Parathyroid adenoma (tissue), 2 donors: Measurements from ENCODE around the gene KRT6B.

Experiments
- H2AFZ ChIP-seq: fragments of 300-600 bp; sonication (generic); one replicate; pipeline ENCODE4 v1.7.0; 2017; ENCODE audit warnings: antibody characterized with exemption, mild to moderate bottlenecking
- H3K27ac ChIP-seq: fragments of 300-600 bp; sonication (generic); one replicate; pipeline ENCODE4 v1.7.0; 2017
- H3K27me3 ChIP-seq: fragments of 300-600 bp; sonication (generic); one replicate; pipeline ENCODE4 v1.7.0; 2017; ENCODE audit warnings: low read length; ENCODE audit not compliant: control insufficient read depth, insufficient read depth
- H3K36me3 ChIP-seq: fragments of 300-600 bp; sonication (generic); one replicate; pipeline ENCODE4 v1.7.0; 2017; ENCODE audit warnings: low read length; ENCODE audit not compliant: control insufficient read depth, insufficient read depth
- H3K4me1 ChIP-seq: fragments of 300-600 bp; sonication (generic); one replicate; pipeline ENCODE4 v1.7.0; 2017; ENCODE audit warnings: control low read depth
- H3K4me2 ChIP-seq: fragments of 300-600 bp; sonication (generic); one replicate; pipeline ENCODE4 v1.7.0; 2017; ENCODE audit warnings: low read length
- H3K4me3 ChIP-seq: fragments of 300-600 bp; sonication (generic); one replicate; pipeline ENCODE4 v1.7.0; 2017; ENCODE audit warnings: low read depth, low read length
- H3K79me2 ChIP-seq: fragments of 300-600 bp; sonication (generic); one replicate; pipeline ENCODE4 v1.7.0; 2017; ENCODE audit warnings: control low read depth
- H3K9ac ChIP-seq: fragments of 300-600 bp; sonication (generic); one replicate; pipeline ENCODE4 v1.7.0; 2017; ENCODE audit warnings: mild to moderate bottlenecking
- H3K9me3 ChIP-seq: fragments of 300-600 bp; sonication (generic); one replicate; pipeline ENCODE4 v1.7.0; 2017; ENCODE audit warnings: low read length; ENCODE audit not compliant: control insufficient read depth
- TF ChIP-seq, protein P1 (sequence below): fragments of 300-600 bp; sonication (generic); IDR thresholded peaks from one replicate; pipeline ENCODE4 v1.7.0; 2017; ENCODE audit warnings: antibody characterized with exemption, mild to moderate bottlenecking
- donor health status: primary hyperparathyroidism.

Gene KRT6B

GRCh38 chr12:52473768-52474167 is 21.8 kb upstream of the KRT6B start, which contains the start of gene KRT6C:
KRT6C (minus strand) TSS chr12:52473805; CDS start chr12:52473737, 68 bp downstream.
- H3K9me3 ChIP-seq = no peaks in the 10 kb centered on the region
- no peaks in the 10 kb centered on the region for H3K36me3 ChIP-seq
- H3K79me2 ChIP-seq = no peaks in the 10 kb centered on the region
- TF ChIP-seq, protein P1, sequence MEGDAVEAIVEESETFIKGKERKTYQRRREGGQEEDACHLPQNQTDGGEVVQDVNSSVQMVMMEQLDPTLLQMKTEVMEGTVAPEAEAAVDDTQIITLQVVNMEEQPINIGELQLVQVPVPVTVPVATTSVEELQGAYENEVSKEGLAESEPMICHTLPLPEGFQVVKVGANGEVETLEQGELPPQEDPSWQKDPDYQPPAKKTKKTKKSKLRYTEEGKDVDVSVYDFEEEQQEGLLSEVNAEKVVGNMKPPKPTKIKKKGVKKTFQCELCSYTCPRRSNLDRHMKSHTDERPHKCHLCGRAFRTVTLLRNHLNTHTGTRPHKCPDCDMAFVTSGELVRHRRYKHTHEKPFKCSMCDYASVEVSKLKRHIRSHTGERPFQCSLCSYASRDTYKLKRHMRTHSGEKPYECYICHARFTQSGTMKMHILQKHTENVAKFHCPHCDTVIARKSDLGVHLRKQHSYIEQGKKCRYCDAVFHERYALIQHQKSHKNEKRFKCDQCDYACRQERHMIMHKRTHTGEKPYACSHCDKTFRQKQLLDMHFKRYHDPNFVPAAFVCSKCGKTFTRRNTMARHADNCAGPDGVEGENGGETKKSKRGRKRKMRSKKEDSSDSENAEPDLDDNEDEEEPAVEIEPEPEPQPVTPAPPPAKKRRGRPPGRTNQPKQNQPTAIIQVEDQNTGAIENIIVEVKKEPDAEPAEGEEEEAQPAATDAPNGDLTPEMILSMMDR = no peak
- H3K27ac ChIP-seq = no peak within 1 kb of the TSS
- no peak within 1 kb of the TSS for H3K9ac ChIP-seq
- H3K4me1 ChIP-seq = no peaks in the 10 kb centered on the region
- H3K27me3 ChIP-seq = no peaks in the 10 kb centered on the region
- H2AFZ ChIP-seq = peak within 1 kb of the TSS; percentile 28
- H3K4me2 ChIP-seq = no peak within 1 kb of the TSS
- H3K4me3 ChIP-seq = no peak within 1 kb of the TSS

DNA sequence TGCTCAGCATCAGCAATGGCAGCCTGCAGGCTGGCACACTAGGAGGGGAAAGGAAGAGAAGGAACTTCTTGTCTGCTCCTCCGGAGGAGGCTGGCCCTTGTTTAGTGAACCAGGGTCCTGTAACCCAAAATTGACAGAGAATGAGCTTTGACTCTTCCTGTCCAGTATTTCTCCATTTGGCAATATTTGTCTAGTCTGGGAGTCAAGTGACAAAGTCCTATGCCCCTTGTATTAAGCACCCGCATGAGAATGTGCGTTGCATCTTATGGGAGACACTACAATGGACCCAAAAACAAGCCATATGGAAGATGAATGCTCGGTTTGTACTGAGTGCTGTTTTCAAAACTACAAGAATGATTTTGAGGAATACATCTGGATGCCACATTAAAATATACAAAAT is 17.9 kb upstream of the KRT6B start:
- no peak overlapping the region for H2AFZ ChIP-seq
- H3K36me3 ChIP-seq = no peaks in the 10 kb centered on the region
- TF ChIP-seq, protein P1 = no peak
- H3K4me1 ChIP-seq = no peaks in the 10 kb centered on the region
- no peak overlapping the region for H3K9ac ChIP-seq
- H3K79me2 ChIP-seq = no peaks in the 10 kb centered on the region
- H3K27me3 ChIP-seq = no peaks in the 10 kb centered on the region
- no peak overlapping the region for H3K4me3 ChIP-seq
- no peak overlapping the region for H3K27ac ChIP-seq
- H3K9me3 ChIP-seq = no peaks in the 10 kb centered on the region
- H3K4me2 ChIP-seq = no peak overlapping the region

GRCh38 chr12:52464897-52465296 is 13.0 kb upstream of the KRT6B start:
- no peak overlapping the region for H3K4me2 ChIP-seq
- H3K9ac ChIP-seq = no peak overlapping the region
- H3K79me2 ChIP-seq = no peaks in the 10 kb centered on the region
- H3K9me3 ChIP-seq = no peaks in the 10 kb centered on the region
- TF ChIP-seq, protein P1 = no peak
- H3K4me3 ChIP-seq = no peak overlapping the region
- no peaks in the 10 kb centered on the region for H3K36me3 ChIP-seq
- no peak overlapping the region for H3K27ac ChIP-seq
- H2AFZ ChIP-seq = no peak overlapping the region
- H3K27me3 ChIP-seq = no peaks in the 10 kb centered on the region
- H3K4me1 ChIP-seq = no peaks in the 10 kb centered on the region

GRCh38 chr12:52461693-52462092 is 9.7 kb upstream of the KRT6B start:
- Histone ChIP-seq H3K4me3 (no peak overlapping the region), H3K9ac (no peak overlapping the region), H3K9me3 (no peaks in the 10 kb centered on the region), H3K4me2 (no peak overlapping the region), H3K79me2 (no peaks in the 10 kb centered on the region), H3K4me1 (no peaks in the 10 kb centered on the region), H3K36me3 (no peaks in the 10 kb centered on the region), H2AFZ (no peak overlapping the region), H3K27ac (no peak overlapping the region), H3K27me3 (no peaks in the 10 kb centered on the region)
- TF ChIP-seq, protein P1 = no peak

DNA sequence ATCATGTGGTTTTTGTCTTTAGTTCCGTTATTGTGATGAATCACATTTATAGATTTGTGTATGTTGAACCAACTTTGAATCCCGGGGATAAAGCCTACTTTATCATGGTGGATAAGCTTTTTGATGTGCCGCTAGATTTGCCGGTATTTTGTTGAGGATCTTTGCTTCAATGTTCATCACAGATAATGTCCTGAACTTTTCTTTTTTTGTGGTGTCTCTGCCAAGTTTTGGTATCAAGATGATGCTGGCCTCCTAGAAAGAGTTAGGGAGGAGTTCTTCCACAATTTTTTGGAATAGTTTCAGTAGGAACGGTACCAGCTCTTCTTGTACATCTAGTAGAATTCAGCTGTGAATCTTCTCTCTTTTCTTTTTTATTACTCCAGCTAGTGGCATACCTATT is 6.9 kb upstream of the KRT6B start:
- no peaks in the 10 kb centered on the region for H3K4me1 ChIP-seq
- no peaks in the 10 kb centered on the region for H3K79me2 ChIP-seq
- TF ChIP-seq, protein P1 = no peak
- no peaks in the 10 kb centered on the region for H3K9me3 ChIP-seq
- no peak overlapping the region for H3K4me3 ChIP-seq
- no peak overlapping the region for H2AFZ ChIP-seq
- H3K36me3 ChIP-seq = no peaks in the 10 kb centered on the region
- no peak overlapping the region for H3K9ac ChIP-seq
- H3K27ac ChIP-seq = no peak overlapping the region
- no peaks in the 10 kb centered on the region for H3K27me3 ChIP-seq
- H3K4me2 ChIP-seq = no peak overlapping the region
